Right ventricle myocardium inferior (tissue), 1 donor: ENCODE data around the gene SORCS2. TPM values are rescaled to one million over a fixed set of nuclear protein-coding genes. Genes with fewer than 3 reads are reported as not detected.

Experiments
- ATAC-seq: fragments of 200-7000 bp; cut with Tn5 transposase; one replicate; pipeline ENCODE4 v1.9.1; 2020; ENCODE audit warnings: mild to moderate bottlenecking, moderate library complexity
- DNase-seq: peaks from one replicate; pipeline ENCODE4 v3.0.0; 2021; ENCODE audit errors: missing footprints
- intact Hi-C: fragments of 100-400 bp; cut with DNase I; formaldehyde crosslinking; loops from one replicate; pipeline ENCODE4 v1.11.0; 2022
- total RNA-seq: library from RNA; stranded (reverse); fragmentation: NEBNext Ultra II Directional; extraction: Animal tissue kit (Norgen Biotek cat#: 25700); gene quantifications from one replicate; pipeline ENCODE4 v1.2.1, GENCODE V29; 2021
- donor health status: DM: no; HTN: yes; CAD: no; lungs with severe emphysema.

Gene SORCS2
- total RNA-seq, 1 donor from 2014 or later: 1.1 TPM

DNA sequence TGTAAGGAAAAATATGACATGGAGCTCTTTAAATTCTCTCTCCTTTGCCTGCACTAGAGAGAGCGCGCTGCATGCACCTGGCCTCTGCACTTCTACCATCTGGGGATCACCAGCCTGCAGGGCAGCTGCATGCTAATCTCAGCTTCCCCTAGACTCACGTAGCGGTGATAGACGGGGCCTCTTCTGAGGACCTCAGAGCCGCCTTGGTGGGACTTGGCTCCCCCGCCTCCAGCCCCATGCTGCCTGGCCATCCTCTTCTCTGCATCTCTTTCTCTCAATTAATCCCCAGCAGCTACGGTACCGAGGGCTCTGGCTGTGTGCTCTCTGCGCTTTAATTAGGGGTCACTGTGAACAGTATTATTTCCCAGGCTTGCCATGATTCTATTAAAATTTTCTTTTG is 295.2 kb downstream of the SORCS2 start:
- ATAC-seq (no peak), DNase-seq (no peak)
- intact Hi-C loops: no loop called here

DNA sequence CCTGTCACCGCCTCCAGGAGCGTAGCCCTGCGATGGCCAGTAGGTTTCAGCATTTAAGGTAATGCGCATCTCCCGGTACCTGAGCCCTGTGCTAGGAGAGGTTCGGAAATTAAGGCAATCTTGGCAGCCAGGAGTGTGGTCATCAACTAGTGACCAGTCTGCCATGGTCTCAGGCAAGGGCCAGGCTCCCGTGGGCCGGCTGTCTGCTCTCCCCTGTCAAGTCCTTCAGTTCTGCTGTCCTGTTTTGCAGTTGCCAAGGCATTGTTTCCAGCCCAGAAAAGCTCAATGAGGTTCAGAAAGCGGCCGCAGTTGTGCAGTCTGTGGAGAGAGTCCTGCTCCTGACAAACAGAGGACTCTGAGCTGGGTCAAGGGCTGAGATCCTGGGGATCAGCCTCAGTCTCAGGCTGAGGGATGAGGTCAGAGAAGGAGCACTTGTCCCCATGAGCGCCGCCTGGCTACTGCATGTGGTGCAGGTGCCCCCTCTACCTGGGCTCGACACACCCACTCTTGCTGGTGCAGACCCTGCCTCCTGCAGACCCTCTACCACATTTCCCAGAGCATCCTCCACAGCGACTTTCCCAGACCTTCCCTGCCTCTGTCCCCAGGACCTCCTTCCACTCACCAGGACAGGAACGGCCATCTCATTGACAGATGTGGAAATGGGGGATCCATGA is 295.8 kb downstream of the SORCS2 start:
- ATAC-seq (no peak), DNase-seq (peak; percentile 21)
- intact Hi-C loops: no loop called here

DNA sequence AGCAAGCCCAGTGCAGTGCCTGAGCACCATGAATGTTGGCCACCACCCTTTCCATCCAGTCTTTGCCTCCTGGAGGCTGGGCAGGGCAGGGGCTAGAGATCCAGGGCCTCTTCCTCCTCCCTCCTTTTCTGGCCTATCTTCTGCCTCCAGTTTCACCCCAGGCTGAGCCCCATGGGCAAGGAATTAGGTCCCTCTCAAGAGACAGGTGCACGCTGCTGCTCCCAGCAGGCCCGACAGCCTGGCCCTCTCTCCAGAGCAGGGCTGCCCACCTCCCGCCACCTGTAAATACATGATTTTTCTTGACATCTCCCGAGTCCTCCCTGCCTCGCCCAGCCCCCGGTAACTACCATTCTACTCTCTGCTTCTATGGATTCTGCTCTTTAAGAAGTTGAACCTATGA is 299.6 kb downstream of the SORCS2 start:
- intact Hi-C loops: no loop called here
- DNase-seq: no peak
- no peak for ATAC-seq

DNA sequence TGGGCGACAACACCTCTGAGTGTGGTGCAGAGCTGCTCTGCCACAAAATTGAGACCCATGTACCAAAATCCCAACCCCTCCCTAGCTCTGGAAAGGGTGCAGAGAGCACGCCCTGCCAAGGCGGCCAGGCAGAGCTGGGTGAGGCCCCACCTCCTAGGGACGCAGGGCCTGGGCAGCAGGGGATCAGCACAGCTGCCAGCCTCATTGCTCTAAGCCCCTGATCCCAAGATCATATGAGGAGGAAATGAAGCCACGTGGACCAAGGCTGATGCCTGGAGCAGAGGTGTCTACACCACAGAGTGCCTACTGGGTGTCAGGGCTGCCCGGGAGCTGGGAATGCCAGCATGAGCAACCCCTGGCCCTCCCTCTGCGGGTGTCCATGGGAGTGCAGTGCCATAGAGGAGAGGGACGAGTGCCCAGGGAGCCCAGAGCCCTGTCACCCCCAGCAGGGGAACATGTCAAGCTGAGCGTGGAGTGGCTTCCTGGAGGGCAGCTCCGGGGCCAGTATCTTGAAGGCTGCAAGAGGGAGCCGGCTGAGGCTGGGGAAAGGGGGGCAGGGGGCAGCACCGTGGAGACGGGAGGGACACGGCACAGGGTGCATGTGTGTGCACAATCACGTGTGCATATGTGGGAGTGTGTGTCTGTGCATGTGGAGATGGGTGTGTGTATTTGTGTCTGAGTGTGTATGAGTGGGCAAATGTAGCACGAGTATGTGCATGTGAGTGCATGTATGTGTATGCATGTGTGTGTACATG is 306.3 kb downstream of the SORCS2 start:
- DNase-seq (no peak), ATAC-seq (no peak)
- intact Hi-C loops: no loop called here

DNA sequence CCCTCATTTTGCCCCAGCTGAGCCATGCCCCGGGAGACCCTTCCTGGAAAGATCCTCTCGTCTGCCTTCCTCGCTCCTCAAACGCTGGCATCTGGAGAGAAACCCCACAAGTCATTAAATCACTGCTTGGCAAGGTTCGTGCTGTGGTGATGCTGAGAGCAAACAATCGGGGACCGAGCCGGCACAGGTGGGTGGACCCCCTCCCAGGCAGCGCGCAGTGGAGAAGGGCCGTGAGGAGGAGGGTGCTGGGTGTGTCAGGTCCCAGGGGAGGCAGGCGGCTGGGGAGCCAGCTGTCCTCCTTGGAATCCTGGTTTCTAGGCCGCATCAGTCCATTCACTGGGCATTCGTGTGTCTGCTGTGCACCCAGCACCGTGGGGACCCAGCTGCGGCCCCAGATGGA is 307.3 kb downstream of the SORCS2 start:
- DNase-seq (no peak), ATAC-seq (no peak)
- intact Hi-C loops: no loop called here

DNA sequence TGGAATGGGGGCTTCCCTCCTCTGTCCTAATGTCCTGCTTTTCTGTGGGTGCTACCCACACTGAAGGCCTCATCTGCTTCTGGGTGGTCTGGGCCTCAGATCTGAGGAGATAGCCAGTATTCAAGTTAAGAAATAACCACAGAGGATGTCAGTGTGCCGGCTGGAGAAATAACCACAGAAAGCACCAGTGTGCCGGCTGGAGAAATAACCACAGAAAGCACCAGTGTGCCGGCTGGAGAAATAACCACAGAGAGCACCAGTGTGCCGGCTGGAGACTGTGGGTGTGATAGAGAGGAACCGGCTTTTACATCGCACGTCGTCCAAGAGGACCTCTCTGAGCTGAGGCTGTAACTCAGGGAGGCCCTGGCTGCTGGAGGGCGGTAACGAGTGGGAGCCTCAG is 308.1 kb downstream of the SORCS2 start:
- no peak for DNase-seq
- ATAC-seq: no peak
- intact Hi-C loops: no loop called here

DNA sequence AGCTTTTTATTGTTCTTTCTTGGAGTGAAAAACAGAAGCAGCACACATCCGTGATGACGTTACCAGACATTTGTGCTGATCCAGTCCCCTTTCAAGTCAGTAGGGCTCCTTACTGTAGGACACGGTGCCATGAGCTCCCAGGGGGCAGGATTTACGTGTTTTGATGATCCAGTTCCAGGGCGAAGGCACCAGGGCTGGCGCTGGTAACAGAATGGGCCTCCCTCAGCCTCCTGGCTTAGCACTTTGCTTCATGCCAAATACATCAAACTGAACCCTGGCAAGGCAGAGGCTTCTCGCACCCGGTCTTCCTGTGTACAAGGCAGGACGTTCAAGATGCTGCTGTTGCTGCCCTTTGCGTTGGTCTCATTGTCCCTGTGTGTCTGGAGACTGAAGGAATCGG is 309.0 kb downstream of the SORCS2 start:
- intact Hi-C loops: no loop called here
- no peak for ATAC-seq
- no peak for DNase-seq

DNA sequence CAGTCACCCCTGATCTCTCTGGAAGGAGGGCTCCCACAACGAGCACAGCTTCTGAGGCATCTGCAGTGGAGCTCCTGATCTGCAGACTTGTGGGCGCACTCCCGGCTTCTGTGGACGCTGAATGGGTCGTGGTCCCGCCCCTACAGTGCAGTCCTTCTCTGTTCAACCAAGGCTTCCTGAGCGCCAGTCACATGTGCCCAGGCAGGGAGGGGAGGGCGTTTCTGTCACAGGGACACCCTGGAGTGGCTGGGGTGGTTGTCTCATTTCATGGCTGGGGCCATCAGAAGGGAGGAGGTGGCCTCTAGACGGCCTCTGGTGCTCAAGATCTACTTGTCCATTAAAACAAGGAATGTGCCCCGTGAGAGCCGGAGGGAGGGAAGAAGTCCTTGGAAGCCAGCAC is 309.5 kb downstream of the SORCS2 start:
- intact Hi-C loops: no loop called here
- no peak for DNase-seq
- no peak for ATAC-seq

DNA sequence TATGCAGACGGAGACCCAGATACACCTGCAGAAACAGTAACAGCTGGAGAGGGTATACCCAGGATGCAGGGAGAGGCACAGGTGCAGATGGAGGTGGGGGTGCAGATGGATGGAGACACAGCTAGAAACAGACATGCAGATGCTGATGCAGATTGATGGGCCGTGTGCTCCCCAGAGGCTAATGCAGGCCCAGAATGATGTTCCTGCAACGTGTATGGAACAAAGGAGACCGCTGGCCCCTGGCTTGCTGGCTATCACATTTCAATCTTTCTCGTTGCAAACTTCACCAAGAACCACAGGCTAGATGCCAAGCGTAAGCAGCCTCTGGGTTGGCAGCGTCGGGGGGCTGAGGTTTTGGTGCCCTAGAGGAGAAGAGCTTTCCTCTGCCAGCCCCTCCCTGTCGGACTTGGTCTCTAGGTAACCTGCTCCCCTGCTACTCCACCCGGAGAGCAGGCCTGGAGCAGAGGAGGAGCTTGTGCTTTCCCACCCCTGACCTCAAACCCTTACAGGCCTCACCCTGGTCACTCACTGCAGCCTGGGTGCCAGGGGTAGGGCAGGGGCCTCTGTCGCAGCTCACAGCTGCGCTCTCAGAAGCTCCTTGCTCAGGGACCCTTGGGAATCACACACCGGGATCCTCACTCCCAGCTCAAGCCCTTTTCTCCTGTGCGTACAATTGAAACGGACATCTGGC is 311.4 kb downstream of the SORCS2 start:
- ATAC-seq (no peak), DNase-seq (peak; percentile 50)
- intact Hi-C loops: no loop called here

DNA sequence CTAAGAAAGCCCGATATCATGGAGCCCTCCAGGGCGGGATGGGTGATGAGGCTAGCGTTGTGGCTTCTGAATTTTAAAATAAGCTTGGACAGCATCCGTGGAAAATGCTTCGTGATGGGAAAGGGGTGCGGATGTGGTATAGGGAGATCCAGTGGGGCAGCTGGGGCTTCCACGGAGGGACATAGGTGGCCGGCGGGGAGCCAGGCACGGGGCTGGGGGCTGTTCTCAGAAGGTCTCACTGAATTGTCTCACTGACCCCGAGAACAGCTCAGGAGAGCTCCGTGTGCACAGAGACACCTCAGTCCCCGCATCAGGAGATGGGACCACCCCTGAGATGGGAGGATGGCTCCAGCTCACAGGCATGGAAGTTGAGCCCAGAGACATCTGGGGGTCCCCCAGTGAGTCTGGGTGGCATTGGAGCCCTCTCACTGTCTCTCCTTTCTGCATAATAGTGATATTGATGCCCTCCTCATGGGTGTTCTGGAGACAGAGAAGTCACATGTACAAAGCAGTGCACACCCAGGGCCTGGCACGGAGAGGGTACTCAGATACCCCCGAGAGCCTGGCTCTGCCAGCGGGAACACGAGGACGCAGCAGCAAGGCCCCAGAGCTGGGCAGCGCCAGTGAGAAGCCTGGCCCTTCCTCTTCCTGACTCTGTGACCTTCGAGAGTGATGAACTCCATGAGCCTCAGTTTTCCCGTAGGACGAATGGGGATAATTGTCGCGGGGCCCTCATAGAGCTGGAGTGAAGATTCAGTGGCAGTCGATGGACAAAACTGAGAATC is 313.0 kb downstream of the SORCS2 start:
- ATAC-seq (no peak), DNase-seq (peak; percentile 20)
- intact Hi-C loops: no loop called here

DNA sequence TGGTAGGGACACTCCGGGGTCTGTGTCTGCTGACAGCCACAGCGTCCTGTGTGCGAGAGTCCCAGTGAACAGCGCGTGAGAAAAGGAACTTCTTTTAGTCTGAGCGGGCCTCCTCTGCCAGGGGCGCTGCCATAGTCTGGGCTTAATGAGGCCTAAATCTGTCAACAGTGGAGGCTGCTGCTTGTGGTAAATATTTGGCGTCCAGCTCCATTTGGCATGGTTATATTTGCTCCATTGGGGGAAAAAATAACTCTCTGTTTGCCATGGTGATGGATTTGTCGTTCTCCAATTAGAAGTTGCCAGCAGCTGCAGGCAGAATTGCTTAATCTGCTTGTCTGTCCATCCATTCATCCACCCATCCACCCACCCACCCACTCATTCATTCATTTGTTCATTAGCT is 313.8 kb downstream of the SORCS2 start:
- intact Hi-C loops: no loop called here

DNA sequence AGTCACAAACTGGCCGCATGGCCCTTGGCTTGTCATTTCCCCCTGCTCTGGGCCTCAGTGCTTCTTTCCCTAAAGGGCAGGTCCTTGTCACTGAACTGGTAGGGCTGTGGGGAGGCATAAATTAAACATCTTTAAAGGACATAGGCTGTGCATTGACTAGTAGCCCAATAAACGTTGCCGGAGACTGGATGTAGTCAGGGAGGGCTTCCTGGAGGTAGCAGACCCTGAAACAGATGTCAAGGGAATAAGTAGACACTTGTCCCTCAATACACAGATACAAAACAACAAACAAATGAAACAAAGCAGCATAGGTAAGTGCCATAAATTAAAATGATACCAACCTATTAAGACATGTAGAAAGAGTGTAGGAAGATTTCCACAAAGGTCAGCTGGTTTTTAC is 314.2 kb downstream of the SORCS2 start:
- peak; percentile 1 for DNase-seq
- intact Hi-C loops: no loop called here
- ATAC-seq: no peak

More for the DNA sequence above, 313.8 kb downstream of the SORCS2 start:
- DNase-seq: no peak
- ATAC-seq: no peak

DNA sequence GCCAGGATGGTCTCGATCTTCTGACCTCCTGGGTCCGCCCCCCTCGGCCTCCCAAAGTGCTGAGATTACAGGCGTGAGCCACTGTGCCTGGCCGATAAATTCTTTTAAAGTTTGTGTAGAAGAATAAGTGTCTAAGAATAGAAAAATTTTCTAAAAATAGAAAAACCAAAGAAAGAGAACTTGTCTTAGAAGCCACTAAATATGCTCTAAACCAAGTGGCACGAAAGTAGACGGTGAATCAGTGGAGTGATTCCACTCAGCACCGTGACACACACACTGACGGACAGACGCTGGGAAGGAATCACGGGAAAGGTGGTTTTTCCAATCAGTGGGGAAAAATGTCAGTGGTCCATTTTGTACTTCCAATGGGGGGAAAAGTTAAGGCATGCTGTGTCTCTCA is 315.0 kb downstream of the SORCS2 start:
- ATAC-seq (no peak), DNase-seq (no peak)
- intact Hi-C loops: no loop called here

DNA sequence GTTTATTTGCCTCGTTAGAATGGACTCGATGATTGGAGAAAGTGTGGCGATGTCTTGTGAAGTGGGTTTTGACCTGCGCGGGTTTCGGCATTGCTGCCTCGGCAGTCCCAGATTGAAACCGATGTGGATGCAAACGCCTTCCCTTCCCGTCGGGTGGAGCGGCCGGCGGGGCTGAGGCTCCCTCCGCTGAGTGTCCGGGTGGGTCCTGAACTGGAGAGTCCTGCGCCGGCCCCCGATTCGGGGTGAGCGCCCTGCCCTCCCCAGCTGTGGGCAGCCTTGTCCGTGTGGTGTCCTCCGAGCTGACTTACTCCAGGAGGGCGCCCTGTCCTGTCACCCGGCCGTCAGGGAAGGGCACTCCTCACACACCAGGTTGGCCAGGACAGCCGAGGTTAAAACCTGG is 317.7 kb downstream of the SORCS2 start:
- intact Hi-C loops: no loop called here
- DNase-seq (no peak), ATAC-seq (no peak)

DNA sequence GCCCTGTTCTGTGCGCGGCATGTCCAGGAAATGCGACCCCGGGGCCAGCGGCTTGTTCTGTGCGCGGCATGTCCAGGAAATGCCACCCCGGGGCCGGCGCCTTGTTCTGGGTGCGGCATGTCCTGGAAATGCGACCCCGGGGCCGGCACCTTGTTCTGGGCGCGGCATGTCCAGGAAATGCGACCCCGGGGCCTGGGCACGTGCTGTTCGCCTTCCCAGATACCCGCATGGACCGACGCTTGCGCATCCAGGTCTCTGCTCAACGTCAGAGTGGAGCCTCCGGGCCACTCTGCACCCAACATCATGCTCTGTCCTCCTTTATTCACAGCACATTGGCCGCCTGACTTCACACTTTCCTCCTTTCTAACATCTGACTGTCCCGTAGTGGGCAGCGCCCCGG is 318.2 kb downstream of the SORCS2 start:
- ATAC-seq: no peak
- no peak for DNase-seq

DNA sequence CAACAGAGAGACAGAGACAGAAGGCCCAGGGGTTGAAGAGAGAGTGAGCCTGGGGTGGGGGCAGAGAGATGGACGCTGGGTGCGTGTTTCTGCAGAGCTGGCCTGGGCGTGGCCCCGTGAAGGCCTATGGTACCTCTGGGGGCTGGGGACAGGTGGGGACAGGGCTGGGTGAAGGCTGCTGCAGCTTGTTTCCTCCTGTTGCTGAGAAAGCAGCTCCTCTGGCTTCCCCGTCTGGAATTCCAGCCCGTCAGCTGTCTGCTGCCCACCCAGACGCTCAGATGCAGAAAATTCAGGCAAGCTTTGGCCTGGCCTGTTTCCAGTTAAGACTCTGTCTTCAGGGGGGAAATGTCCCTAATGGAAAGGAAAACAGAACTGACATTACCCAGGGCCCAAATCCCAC is 319.2 kb downstream of the SORCS2 start:
- ATAC-seq: no peak
- no peak for DNase-seq
- intact Hi-C loops: no loop called here

More for the DNA sequence above, 318.2 kb downstream of the SORCS2 start:
- intact Hi-C loops: no loop called here

DNA sequence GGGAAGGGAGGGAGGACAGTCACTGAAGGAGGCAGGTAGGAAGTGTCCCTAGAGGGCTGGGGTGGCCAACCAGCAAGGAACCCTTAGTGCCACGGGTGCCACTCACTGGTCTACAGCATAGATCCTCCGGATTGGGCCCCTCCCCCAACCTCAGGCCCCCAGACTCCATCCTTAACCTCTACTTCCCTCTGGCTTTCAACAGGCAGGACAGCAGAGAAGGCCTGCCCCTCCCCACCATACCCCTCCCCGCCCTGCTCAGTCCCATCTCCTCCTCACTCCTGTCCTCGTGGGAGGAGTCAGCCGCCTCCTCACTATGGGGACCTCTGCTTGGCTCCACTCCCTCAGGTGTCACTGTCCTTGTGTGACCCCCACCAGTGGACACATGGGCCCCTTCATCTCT is 320.1 kb downstream of the SORCS2 start:
- no peak for ATAC-seq

DNA sequence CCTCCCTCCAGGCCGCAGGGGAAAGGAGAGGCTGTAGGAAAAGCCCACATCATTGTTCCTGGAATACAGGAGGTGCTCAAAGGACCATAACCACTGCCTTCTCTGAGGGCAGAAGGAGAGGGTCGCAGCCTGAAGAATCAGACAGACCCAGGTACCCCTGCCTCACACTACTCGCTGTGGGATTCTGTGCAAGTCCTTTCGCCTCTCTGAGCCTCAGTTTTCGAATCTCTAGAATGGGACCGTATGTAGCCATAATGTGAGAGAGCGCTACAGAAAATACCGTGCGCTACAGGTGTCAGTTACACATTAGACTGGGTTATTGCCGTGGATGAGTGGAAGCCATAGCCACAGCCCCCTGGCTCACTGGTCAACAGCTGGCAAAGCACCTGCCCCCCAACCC is 320.6 kb downstream of the SORCS2 start:
- intact Hi-C loops: no loop called here
- ATAC-seq: no peak
- no peak for DNase-seq

More for the DNA sequence above, 320.1 kb downstream of the SORCS2 start:
- intact Hi-C loops: no loop called here
- no peak for DNase-seq

DNA sequence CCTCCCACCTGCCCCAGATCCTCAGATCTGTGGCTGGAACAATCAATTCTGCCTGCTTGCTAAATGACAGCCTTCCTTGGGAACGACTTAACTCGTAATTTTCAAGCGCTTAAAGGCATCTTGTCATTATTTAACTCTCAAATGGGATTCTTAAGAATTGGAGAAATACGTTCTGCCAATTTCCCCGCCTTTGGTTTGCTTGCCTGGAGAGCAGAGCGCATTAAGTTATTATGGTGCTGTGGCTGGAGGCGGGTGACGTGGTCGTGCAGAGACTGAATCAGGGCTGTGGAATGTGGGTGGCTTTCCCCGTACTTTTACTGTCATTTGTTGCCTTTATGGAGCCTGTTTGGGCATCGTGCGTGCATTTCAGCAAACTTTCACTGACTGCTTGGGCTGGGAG is 321.3 kb downstream of the SORCS2 start:
- intact Hi-C loops: no loop called here
- no peak for DNase-seq
- no peak for ATAC-seq
